GM18519 (cell line): ENCODE results near the gene HNRNPA1.

Experiments used
- ATAC-seq: cut with Tn5 transposase; IDR thresholded peaks from one replicate; pipeline ENCODE4 v1.9.1; 2021; ENCODE audit warnings: mild to moderate bottlenecking, moderate library complexity; ENCODE audit not compliant: unreplicated experiment, low FRiP score

Gene HNRNPA1

DNA sequence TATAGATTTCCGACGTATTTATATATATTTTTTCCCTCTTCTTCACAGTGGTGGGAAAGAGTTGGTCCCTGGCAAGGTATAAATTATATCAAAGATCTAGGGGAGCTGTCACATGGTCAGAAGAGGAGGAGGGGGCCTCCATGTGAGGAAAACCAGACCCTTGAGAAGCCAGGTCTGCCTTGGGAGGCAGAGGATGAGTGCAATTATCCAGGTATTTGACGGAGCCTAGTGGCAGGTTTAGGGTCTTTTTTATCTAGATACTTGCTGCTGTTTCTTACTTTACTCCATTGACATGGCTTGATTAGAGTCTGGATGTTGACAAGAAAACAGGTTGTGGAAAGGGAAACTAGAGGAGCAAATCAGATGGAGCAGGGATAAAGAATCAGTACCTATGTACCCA lies 49.9 kb downstream of the HNRNPA1 start:
- ATAC-seq: no peak

DNA sequence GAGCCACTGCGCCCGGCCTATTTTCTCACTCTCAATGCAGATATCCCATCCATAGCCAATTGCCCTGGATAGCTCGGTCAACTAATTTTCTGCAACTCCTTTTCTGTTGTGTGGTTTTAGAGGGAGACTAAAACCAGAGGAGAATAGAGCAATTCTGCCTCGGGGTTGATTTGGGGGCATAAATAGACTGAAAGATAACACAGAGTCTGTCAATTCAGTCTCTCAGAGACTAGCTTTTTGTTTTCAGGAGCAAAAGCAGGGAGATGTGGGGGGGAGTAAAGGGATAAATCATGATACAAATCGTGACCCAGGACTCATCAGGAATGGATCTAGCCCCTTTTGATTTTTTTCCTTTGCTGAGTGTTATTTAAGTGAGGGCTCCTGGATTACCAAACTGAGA lies 50.9 kb downstream of the HNRNPA1 start:
- ATAC-seq: no peak

DNA sequence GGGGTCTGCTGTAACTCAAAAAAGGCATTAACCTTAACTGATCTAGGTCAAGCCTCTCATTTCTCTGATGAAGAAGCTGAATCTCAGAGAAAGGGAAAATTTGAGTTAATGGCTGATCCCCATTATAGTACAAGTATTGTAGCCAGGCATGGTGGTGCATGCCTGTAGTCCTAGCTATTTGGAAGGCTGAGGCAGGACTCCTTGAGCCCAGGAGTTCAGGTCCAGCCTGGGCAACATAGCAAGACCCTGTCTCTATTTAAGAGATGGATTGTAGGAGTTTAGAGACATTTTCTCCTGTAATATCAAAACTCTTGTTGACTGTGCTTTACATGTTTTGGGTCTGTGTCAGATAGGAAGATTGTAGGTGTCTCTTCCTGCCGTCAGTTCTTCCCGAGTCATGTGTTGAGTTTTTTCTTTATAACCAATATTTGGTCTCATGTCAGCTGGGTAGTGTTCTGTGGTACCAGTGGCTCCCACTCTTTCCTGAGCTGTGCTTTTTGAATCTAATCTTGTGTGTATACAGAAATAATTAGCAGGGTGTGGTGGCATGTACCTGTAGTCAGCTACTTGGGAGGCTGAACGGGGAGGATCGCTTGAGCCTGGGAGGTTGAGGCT lies 53.0 kb downstream of the HNRNPA1 start:
- no peak for ATAC-seq
